ENCODE data around the gene DHX34.

DNA sequence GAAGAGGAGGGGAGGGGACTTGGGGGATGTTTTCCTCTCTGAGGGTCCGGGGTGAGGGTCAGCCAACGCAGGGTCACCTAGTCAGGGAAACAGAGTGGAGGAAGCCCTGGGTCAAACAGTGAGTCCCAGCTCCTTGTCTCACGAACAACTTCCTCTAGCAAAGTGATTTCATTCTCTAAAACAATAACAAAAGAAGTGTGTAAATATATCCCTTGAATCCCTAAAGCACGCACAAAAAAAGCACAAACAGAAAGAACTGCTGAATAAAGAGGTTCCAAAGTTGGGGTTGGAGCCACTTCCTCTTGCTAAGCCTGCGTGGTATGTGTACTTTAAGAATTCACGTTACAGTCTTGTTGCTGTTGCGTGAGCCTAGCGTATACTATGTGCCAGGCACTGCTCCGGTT, 18.6 kb upstream of the DHX34 start:
- TF ChIP-seq, protein P1, sequence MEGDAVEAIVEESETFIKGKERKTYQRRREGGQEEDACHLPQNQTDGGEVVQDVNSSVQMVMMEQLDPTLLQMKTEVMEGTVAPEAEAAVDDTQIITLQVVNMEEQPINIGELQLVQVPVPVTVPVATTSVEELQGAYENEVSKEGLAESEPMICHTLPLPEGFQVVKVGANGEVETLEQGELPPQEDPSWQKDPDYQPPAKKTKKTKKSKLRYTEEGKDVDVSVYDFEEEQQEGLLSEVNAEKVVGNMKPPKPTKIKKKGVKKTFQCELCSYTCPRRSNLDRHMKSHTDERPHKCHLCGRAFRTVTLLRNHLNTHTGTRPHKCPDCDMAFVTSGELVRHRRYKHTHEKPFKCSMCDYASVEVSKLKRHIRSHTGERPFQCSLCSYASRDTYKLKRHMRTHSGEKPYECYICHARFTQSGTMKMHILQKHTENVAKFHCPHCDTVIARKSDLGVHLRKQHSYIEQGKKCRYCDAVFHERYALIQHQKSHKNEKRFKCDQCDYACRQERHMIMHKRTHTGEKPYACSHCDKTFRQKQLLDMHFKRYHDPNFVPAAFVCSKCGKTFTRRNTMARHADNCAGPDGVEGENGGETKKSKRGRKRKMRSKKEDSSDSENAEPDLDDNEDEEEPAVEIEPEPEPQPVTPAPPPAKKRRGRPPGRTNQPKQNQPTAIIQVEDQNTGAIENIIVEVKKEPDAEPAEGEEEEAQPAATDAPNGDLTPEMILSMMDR (conservative IDR thresholded peaks at IDR 0.05 in 1 of 2, IDR thresholded peaks at IDR 0.05 in 1 of 2; ENCODE audit: low read depth in 1 of 2, low read length in 2 of 2) = no peak
- no peak for TF ChIP-seq EZH2 (IDR thresholded peaks at IDR 0.05; ENCODE audit: low read length, missing control alignments)

Measured in fibroblast of lung (primary cell).